Activated naive CD8-positive, alpha-beta T cell treated with anti-CD3 and anti-CD28 coated beads, Interleukin-2, amount 50 U/mL, for 16 hours (primary cell): Measurements from ENCODE around the gene CHRNA1.
A peak's percentile ranks its signal among the peaks of the same experiment; 100 is the strongest.

Experiments used
- DNase-seq: peaks from one replicate; pipeline ENCODE4 v3.0.0-alpha.2; 2020; ENCODE audit warnings: low read depth, low spot score

The CHRNA1 gene

GRCh38 chr2:174761837-174762236, 2.4 kb downstream of the CHRNA1 start:
- DNase-seq: no peak

GRCh38 chr2:174760845-174761473, 3.3 kb downstream of the CHRNA1 start:
- no peak for DNase-seq

GRCh38 chr2:174759381-174760065, 4.7 kb downstream of the CHRNA1 start:
- DNase-seq: no peak

- DNase-seq: no peak
Measured at GRCh38 chr2:174756743-174757142, 7.5 kb downstream of the CHRNA1 start.

GRCh38 chr2:174753038-174753633, 11.1 kb downstream of the CHRNA1 start:
- DNase-seq: no peak

- no peak for DNase-seq
Measured at GRCh38 chr2:174752403-174753037, 11.8 kb downstream of the CHRNA1 start.

GRCh38 chr2:174750923-174751441, 13.3 kb downstream of the CHRNA1 start:
- no peak for DNase-seq

- DNase-seq: no peak
Measured at GRCh38 chr2:174749793-174750192, 14.5 kb downstream of the CHRNA1 start.

GRCh38 chr2:174748948-174749347, 15.3 kb downstream of the CHRNA1 start:
- DNase-seq: peak; percentile 58

- DNase-seq: no peak
Measured at GRCh38 chr2:174745142-174745541, 19.1 kb downstream of the CHRNA1 start.

- DNase-seq: no peak
Measured at GRCh38 chr2:174744111-174744510, 20.2 kb downstream of the CHRNA1 start.

GRCh38 chr2:174740721-174741120, 23.6 kb downstream of the CHRNA1 start:
- DNase-seq: no peak

GRCh38 chr2:174738841-174739240, 25.4 kb downstream of the CHRNA1 start:
- no peak for DNase-seq

GRCh38 chr2:174731546-174731945, 32.7 kb downstream of the CHRNA1 start:
- no peak for DNase-seq

GRCh38 chr2:174730698-174731018, 33.6 kb downstream of the CHRNA1 start:
- DNase-seq: no peak

- no peak for DNase-seq
Measured at GRCh38 chr2:174729797-174730697, 34.2 kb downstream of the CHRNA1 start.

GRCh38 chr2:174728096-174728495, 36.2 kb downstream of the CHRNA1 start:
- DNase-seq: no peak

GRCh38 chr2:174726212-174726611, 38.1 kb downstream of the CHRNA1 start:
- DNase-seq: no peak

GRCh38 chr2:174722942-174723592, 41.2 kb downstream of the CHRNA1 start:
- no peak for DNase-seq

- no peak for DNase-seq
Measured at GRCh38 chr2:174719016-174719415, 45.3 kb downstream of the CHRNA1 start.

- DNase-seq: no peak
Measured at GRCh38 chr2:174718591-174718990, 45.7 kb downstream of the CHRNA1 start.
